Small intestine (tissue), 7 donors: Measurements from ENCODE around the gene GSE1. TPM values are rescaled to one million over a fixed set of nuclear protein-coding genes. Genes with fewer than 3 reads are reported as not detected.
A peak's percentile ranks its signal among the peaks of the same experiment; 100 is the strongest.

ENCODE experiments used
- DNase-seq, 2 donors: peaks; one replicate each; pipeline versions ENCODE4 v3.0.0 to v3.0.0-alpha.2; 2013
- FAIRE-seq: peaks from 2 replicates; lab custom pipeline; 2012; peaks lifted over from hg19 to GRCh38; lab: Jason Lieb, UNC
- H3K27ac ChIP-seq, 3 donors: one replicate each; pipeline ENCODE4 v1.5.1; 2013; ENCODE audit warnings: low read length in 2 of 3, mild to moderate bottlenecking in 2 of 3, control low read depth in 1 of 3, inconsistent platforms in 1 of 3, low read depth in 1 of 3, moderate library complexity in 1 of 3
- H3K27me3 ChIP-seq, 3 donors: one replicate each; pipeline ENCODE4 v1.6.1; 2013; ENCODE audit warnings: low read length in 3 of 3, inconsistent platforms in 1 of 3; ENCODE audit not compliant: control insufficient read depth in 3 of 3, insufficient read depth in 3 of 3
- H3K36me3 ChIP-seq, 3 donors: one replicate each; pipeline ENCODE4 v1.6.1; 2013; ENCODE audit warnings: low read length in 3 of 3, inconsistent platforms in 1 of 3, low read depth in 1 of 3, mild to moderate bottlenecking in 1 of 3, moderate library complexity in 1 of 3; ENCODE audit not compliant: control insufficient read depth in 3 of 3, insufficient read depth in 2 of 3
- H3K4me1 ChIP-seq, 3 donors: one replicate each; pipeline ENCODE4 v1.6.1; 2013; ENCODE audit warnings: low read length in 2 of 3, inconsistent platforms in 1 of 3, low read depth in 1 of 3, mild to moderate bottlenecking in 1 of 3, moderate library complexity in 1 of 3; ENCODE audit not compliant: control insufficient read depth in 3 of 3, insufficient read depth in 2 of 3
- H3K4me3 ChIP-seq, 3 donors: one replicate each; pipeline ENCODE4 v1.5.1; 2013; ENCODE audit warnings: low read length in 3 of 3, control low read depth in 1 of 3, inconsistent platforms in 1 of 3, low read depth in 1 of 3, mild to moderate bottlenecking in 1 of 3, moderate library complexity in 1 of 3
- H3K9me3 ChIP-seq, 2 donors: one replicate each; pipeline ENCODE4 v1.6.1; 2013; ENCODE audit warnings: low read depth in 1 of 2, low read length in 1 of 2; ENCODE audit not compliant: control insufficient read depth in 2 of 2, insufficient read depth in 1 of 2
- WGBS, 3 donors: extraction: QIAGEN DNeasy Blood & Tissue Kit; methylation state at CpG; one replicate each; pipeline ENCODE4 v1.1.7; 2013; 5-methylcytosine and 5-hydroxymethylcytosine counted together
- polyA plus RNA-seq, 4 donors: library from polyadenylated mRNA; stranded (reverse) in 3 of 4; unstranded in 1 of 4; fragments of 200-250 nt in 3 of 4; fragments of 120-200 nt in 1 of 4; gene quantifications; one replicate each; pipeline versions ENCODE4 v1.2.1 to v1.2.3, GENCODE V29; 2013
- donor health status: healthy with polysubstance abuse.
- donor health status: control.
- donor health status: control.
- donor health status: Bipolar disorder and iron deficiency.
- donor health status: healthy.

Gene GSE1
- polyA plus RNA-seq, 4 donors: 9.2 to 96.1 (median 17.7) TPM

- peaks cover 35 to 89% (median 41%) of the 10 kb centered on the region in 3 donors for H3K36me3 ChIP-seq
- no peak overlapping the region for H3K27ac ChIP-seq
- no peaks in the 10 kb centered on the region for H3K4me1 ChIP-seq
- FAIRE-seq (no peak), DNase-seq (no peak)
- no peak overlapping the region for H3K4me3 ChIP-seq
- no peaks in the 10 kb centered on the region for H3K9me3 ChIP-seq
- no peaks in the 10 kb centered on the region for H3K27me3 ChIP-seq
- WGBS, 3 donors: 91 to 93% (median 91%) methylated on average over 9 to 12 of the region's 12 CpGs
Measured at GRCh38 chr16:85665373-85665740, 52.2 kb downstream of the GSE1 start.

GRCh38 chr16:85665929-85666328, 52.8 kb downstream of the GSE1 start:
- no peaks in the 10 kb centered on the region for H3K9me3 ChIP-seq
- WGBS, 3 donors: 91 to 94% (median 94%) methylated on average over 13 of the region's 13 CpGs
- no peak overlapping the region for H3K4me3 ChIP-seq
- H3K4me1 ChIP-seq: no peaks in the 10 kb centered on the region
- H3K27me3 ChIP-seq: no peaks in the 10 kb centered on the region
- FAIRE-seq: no peak
- H3K36me3 ChIP-seq: peaks cover 35 to 88% (median 43%) of the 10 kb centered on the region in 3 donors
- H3K27ac ChIP-seq: no peak overlapping the region
- DNase-seq: no peak

- WGBS, 3 donors: 92 to 95% (median 92%) methylated on average over 9 of the region's 9 CpGs
- FAIRE-seq (no peak), DNase-seq (no peak)
Measured at GRCh38 chr16:85667261-85667660, 54.1 kb downstream of the GSE1 start.

GRCh38 chr16:85667841-85668413, 54.8 kb downstream of the GSE1 start:
- Histone ChIP-seq H3K27me3 (no peaks in the 10 kb centered on the region), H3K9me3 (no peaks in the 10 kb centered on the region), H3K4me1 (peaks cover 0 to 3% (median 0%) of the 10 kb centered on the region in 3 donors), H3K36me3 (peaks cover 42 to 87% (median 44%) of the 10 kb centered on the region in 3 donors), H3K4me3 (no peak overlapping the region), H3K27ac (no peak overlapping the region)
- WGBS, 3 donors: 91 to 92% (median 92%) methylated on average over 16 of the region's 16 CpGs
- FAIRE-seq (no peak), DNase-seq (no peak)

More at GRCh38 chr16:85667261-85667660, 54.1 kb downstream of the GSE1 start:
- no peaks in the 10 kb centered on the region for H3K27me3 ChIP-seq
- H3K27ac ChIP-seq: no peak overlapping the region
- H3K4me3 ChIP-seq: no peak overlapping the region
- H3K4me1 ChIP-seq: no peaks in the 10 kb centered on the region
- peaks cover 37 to 87% (median 40%) of the 10 kb centered on the region in 3 donors for H3K36me3 ChIP-seq
- H3K9me3 ChIP-seq: no peaks in the 10 kb centered on the region

GRCh38 chr16:85668676-85669424, 55.7 kb downstream of the GSE1 start:
- Histone ChIP-seq H3K4me3 (no peak overlapping the region), H3K27me3 (no peaks in the 10 kb centered on the region), H3K4me1 (peaks cover 0 to 5% (median 2%) of the 10 kb centered on the region in 3 donors), H3K27ac (no peak overlapping the region), H3K36me3 (peaks cover 43 to 82% (median 43%) of the 10 kb centered on the region in 3 donors), H3K9me3 (no peaks in the 10 kb centered on the region)
- DNase-seq: no peak
- FAIRE-seq: no peak
- 91 to 95% (median 93%) methylated on average over 10 of the region's 10 CpGs for WGBS, 3 donors

GRCh38 chr16:85670840-85671239, 57.7 kb downstream of the GSE1 start:
- no peak overlapping the region for H3K27ac ChIP-seq
- H3K4me3 ChIP-seq: no peak overlapping the region
- H3K9me3 ChIP-seq: no peaks in the 10 kb centered on the region
- DNase-seq: no peak
- 95 to 96% (median 96%) methylated on average over 14 of the region's 14 CpGs for WGBS, 3 donors
- no peak for FAIRE-seq
- peaks cover 35 to 78% (median 44%) of the 10 kb centered on the region in 3 donors for H3K36me3 ChIP-seq
- peaks cover 0 to 9% (median 4%) of the 10 kb centered on the region in 3 donors for H3K4me1 ChIP-seq
- H3K27me3 ChIP-seq: no peaks in the 10 kb centered on the region

- H3K36me3 ChIP-seq: peaks cover 18 to 71% (median 26%) of the 10 kb centered on the region in 3 donors
- peaks cover 0 to 17% (median 4%) of the 10 kb centered on the region in 3 donors for H3K4me1 ChIP-seq
- H3K4me3 ChIP-seq: no peak overlapping the region
- 36 to 56% (median 44%) methylated on average over 19 of the region's 19 CpGs for WGBS, 3 donors
- H3K9me3 ChIP-seq: no peaks in the 10 kb centered on the region
- no peak for FAIRE-seq
- peak; percentile 52 to 82 for DNase-seq
- peak overlapping the region in 1 of 3 donors; percentile 32 for H3K27ac ChIP-seq
- H3K27me3 ChIP-seq: no peaks in the 10 kb centered on the region
Measured at GRCh38 chr16:85673529-85674417, 60.7 kb downstream of the GSE1 start.

- Histone ChIP-seq H3K27ac (peak overlapping the region in 1 of 3 donors; percentile 32), H3K4me1 (peaks cover 0 to 20% (median 4%) of the 10 kb centered on the region in 3 donors), H3K36me3 (peaks cover 15 to 70% (median 25%) of the 10 kb centered on the region in 3 donors), H3K9me3 (no peaks in the 10 kb centered on the region), H3K4me3 (no peak overlapping the region), H3K27me3 (no peaks in the 10 kb centered on the region)
- 33 to 70% (median 54%) methylated on average over 4 of the region's 4 CpGs for WGBS, 3 donors
- FAIRE-seq: no peak
- no peak for DNase-seq
Measured at GRCh38 chr16:85674418-85674755, 61.3 kb downstream of the GSE1 start.
